Panc1 (cell line): ENCODE data around the gene GMCL2. TPM values are rescaled to one million over a fixed set of nuclear protein-coding genes. Genes with fewer than 3 reads are reported as not detected.
"Not testable (repeated sequence)": the region's sequence is repeated elsewhere in the genome, so short reads cannot be mapped to it uniquely, and the experiment has no call there.

Experiments
- ATAC-seq: fragments of 200-7000 bp; cut with Tn5 transposase; 2 replicates; pipeline ENCODE4 v1.9.1; 2020; ENCODE audit warnings: mild to moderate bottlenecking, moderate library complexity
- BruUV-seq: library from RNA; stranded (reverse); fragments of 400-500 nt; replicated peaks from 2 replicates; lab custom pipeline; 2021; lab: Mats Ljungman, UMichigan
- CTCF ChIA-PET: fragments of 300-600 bp; sonication (Branson Sonifier 250); formaldehyde crosslinking; loops from one replicate; lab custom pipeline; 2022; ENCODE audit warnings: antibody characterized with exemption; lab: Charles Lee
- POLR2A ChIA-PET: fragments of 300-600 bp; sonication (Branson Sonifier 250); formaldehyde crosslinking; loops from one replicate; lab custom pipeline; 2022; ENCODE audit warnings: antibody characterized with exemption; lab: Charles Lee
- DNase-seq: peaks from one replicate; pipeline ENCODE4 v3.0.0-alpha.2; 2010; ENCODE audit warnings: low read depth, low spot score
- H3K27ac ChIP-seq: 2 replicates; pipeline ENCODE4 v1.5.1; 2011; ENCODE audit warnings: mild to moderate bottlenecking, low read length, inconsistent platforms
- H3K27me3 ChIP-seq: fragments of 200-500 bp; sonication (Bioruptor generic); 2 replicates; pipeline ENCODE4 v1.6.0; 2014; ENCODE audit warnings: low read length, inconsistent platforms; ENCODE audit not compliant: control insufficient read depth, insufficient read depth
- H3K36me3 ChIP-seq: fragments of 200-500 bp; sonication (Bioruptor generic); 2 replicates; pipeline ENCODE4 v1.5.1; 2014; ENCODE audit warnings: inconsistent platforms, mild to moderate bottlenecking, low read length, moderate library complexity; ENCODE audit not compliant: control insufficient read depth, insufficient read depth
- H3K4me1 ChIP-seq: 2 replicates; pipeline ENCODE4 v1.5.1; 2011; ENCODE audit warnings: inconsistent platforms, mild to moderate bottlenecking, low read length, moderate library complexity; ENCODE audit not compliant: control insufficient read depth, insufficient read depth
- H3K4me3 ChIP-seq, 2 experiments: 2 replicates each; pipeline ENCODE4 v1.5.1; 2011 to 2012; ENCODE audit warnings: low read depth in 2 of 2, low read length in 2 of 2, mild to moderate bottlenecking in 2 of 2, inconsistent platforms in 1 of 2, moderate library complexity in 1 of 2
- H3K9me3 ChIP-seq: fragments of 200-500 bp; sonication (Bioruptor generic); 2 replicates; pipeline ENCODE4 v1.5.1; 2014; ENCODE audit warnings: low read depth, mild to moderate bottlenecking, inconsistent platforms, low read length, moderate library complexity; ENCODE audit not compliant: control insufficient read depth, insufficient read depth
- POLR2AphosphoS5 ChIP-seq: IDR thresholded peaks from 2 replicates; pipeline ENCODE4 v1.6.1; 2012; ENCODE audit warnings: mild to moderate bottlenecking, low read depth, low read length, moderate library complexity
- SIN3A ChIP-seq: IDR thresholded peaks from 2 replicates; pipeline ENCODE4 v1.6.1; 2012; ENCODE audit warnings: low read depth, mild to moderate bottlenecking, low read length, moderate library complexity, borderline replicate concordance; ENCODE audit not compliant: insufficient read depth
- TCF7L2 ChIP-seq: IDR thresholded peaks from 2 replicates; pipeline ENCODE4 v1.6.1; 2011; ENCODE audit warnings: mild to moderate bottlenecking, low read depth, low read length, inconsistent platforms
- in situ Hi-C: cut with HindIII; loops from 2 replicates; pipeline ENCODE4 v1.10.0; 2016; ENCODE audit warnings: low sequenced_read_pairs, low pct_unique_long_range_greater_than_20kb
- intact Hi-C: fragments of 100-400 bp; cut with micrococcal nuclease; formaldehyde crosslinking; loops from one replicate; pipeline ENCODE4 v1.10.0; 2022; ENCODE audit not compliant: unreplicated experiment
- total RNA-seq: library from RNA; stranded (reverse); gene quantifications from one replicate; pipeline ENCODE4 v1.2.1, GENCODE V29; 2021; ENCODE audit not compliant: unreplicated experiment
- TF ChIP-seq, protein P1 (sequence below): fragments of 450-650 bp; IDR thresholded peaks from 2 replicates; pipeline ENCODE4 v1.5.1; 2017; ENCODE audit warnings: mild to moderate bottlenecking
- TF ChIP-seq, protein P2 (sequence below), 2 experiments: IDR thresholded peaks; 2 replicates each; pipeline ENCODE4 v1.6.1; 2011 to 2012; ENCODE audit warnings: low read depth in 2 of 2, control low read depth in 1 of 2, low read length in 1 of 2, mild to moderate bottlenecking in 1 of 2, moderate library complexity in 1 of 2; ENCODE audit not compliant: insufficient read depth in 1 of 2

Gene GMCL2
- total RNA-seq, 1 experiment from 2014 or later, result not detected

DNA sequence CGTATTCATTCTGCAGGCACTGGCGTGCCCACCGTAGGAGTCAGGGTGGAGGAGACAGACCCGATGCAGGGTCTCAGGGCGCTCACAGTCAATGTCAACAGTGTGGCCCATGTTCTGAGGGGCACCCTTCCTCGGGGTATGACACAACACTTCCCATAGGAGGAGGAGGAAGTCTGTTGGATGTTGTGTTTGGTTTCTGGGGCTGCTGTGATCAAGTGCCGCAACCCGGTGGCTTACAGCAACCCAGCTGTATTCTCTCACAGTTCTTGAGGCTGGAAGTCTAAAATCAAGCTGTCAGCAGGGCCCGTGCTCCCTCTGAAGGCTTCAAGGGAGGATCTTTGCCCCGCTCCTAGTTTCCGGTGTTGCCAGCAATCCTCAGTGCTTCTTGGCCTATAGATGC, 11.5 kb upstream of the GMCL2 start:
- POLR2A ChIA-PET, result no interaction called here
- CTCF ChIA-PET, result no interaction called here
- peaks cover 9% of the 10 kb centered on the region; the same call in 1 of the 2 replicates for H3K4me1 ChIP-seq
- H3K4me3 ChIP-seq, result no peak overlapping the region
- H3K36me3 ChIP-seq, result no peaks in the 10 kb centered on the region
- no peak for ATAC-seq
- in situ Hi-C loops, result no loop called here
- DNase-seq, result no peak
- intact Hi-C loops, result no loop called here
- no peak overlapping the region for H3K27ac ChIP-seq
- BruUV-seq, result no TSS peak
- no peaks in the 10 kb centered on the region for H3K27me3 ChIP-seq
- TF ChIP-seq TCF7L2 (no peak), SIN3A (no peak), POLR2AphosphoS5 (no peak)
- TF ChIP-seq, protein P1, sequence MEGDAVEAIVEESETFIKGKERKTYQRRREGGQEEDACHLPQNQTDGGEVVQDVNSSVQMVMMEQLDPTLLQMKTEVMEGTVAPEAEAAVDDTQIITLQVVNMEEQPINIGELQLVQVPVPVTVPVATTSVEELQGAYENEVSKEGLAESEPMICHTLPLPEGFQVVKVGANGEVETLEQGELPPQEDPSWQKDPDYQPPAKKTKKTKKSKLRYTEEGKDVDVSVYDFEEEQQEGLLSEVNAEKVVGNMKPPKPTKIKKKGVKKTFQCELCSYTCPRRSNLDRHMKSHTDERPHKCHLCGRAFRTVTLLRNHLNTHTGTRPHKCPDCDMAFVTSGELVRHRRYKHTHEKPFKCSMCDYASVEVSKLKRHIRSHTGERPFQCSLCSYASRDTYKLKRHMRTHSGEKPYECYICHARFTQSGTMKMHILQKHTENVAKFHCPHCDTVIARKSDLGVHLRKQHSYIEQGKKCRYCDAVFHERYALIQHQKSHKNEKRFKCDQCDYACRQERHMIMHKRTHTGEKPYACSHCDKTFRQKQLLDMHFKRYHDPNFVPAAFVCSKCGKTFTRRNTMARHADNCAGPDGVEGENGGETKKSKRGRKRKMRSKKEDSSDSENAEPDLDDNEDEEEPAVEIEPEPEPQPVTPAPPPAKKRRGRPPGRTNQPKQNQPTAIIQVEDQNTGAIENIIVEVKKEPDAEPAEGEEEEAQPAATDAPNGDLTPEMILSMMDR, result no peak
- TF ChIP-seq, protein P2, sequence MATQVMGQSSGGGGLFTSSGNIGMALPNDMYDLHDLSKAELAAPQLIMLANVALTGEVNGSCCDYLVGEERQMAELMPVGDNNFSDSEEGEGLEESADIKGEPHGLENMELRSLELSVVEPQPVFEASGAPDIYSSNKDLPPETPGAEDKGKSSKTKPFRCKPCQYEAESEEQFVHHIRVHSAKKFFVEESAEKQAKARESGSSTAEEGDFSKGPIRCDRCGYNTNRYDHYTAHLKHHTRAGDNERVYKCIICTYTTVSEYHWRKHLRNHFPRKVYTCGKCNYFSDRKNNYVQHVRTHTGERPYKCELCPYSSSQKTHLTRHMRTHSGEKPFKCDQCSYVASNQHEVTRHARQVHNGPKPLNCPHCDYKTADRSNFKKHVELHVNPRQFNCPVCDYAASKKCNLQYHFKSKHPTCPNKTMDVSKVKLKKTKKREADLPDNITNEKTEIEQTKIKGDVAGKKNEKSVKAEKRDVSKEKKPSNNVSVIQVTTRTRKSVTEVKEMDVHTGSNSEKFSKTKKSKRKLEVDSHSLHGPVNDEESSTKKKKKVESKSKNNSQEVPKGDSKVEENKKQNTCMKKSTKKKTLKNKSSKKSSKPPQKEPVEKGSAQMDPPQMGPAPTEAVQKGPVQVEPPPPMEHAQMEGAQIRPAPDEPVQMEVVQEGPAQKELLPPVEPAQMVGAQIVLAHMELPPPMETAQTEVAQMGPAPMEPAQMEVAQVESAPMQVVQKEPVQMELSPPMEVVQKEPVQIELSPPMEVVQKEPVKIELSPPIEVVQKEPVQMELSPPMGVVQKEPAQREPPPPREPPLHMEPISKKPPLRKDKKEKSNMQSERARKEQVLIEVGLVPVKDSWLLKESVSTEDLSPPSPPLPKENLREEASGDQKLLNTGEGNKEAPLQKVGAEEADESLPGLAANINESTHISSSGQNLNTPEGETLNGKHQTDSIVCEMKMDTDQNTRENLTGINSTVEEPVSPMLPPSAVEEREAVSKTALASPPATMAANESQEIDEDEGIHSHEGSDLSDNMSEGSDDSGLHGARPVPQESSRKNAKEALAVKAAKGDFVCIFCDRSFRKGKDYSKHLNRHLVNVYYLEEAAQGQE (IDR thresholded peaks at IDR 0.05; ENCODE audit: insufficient read depth in 1 of 2, low read depth in 2 of 2, low read length in 1 of 2), result no peak
- H3K9me3 ChIP-seq, result no peaks in the 10 kb centered on the region

DNA sequence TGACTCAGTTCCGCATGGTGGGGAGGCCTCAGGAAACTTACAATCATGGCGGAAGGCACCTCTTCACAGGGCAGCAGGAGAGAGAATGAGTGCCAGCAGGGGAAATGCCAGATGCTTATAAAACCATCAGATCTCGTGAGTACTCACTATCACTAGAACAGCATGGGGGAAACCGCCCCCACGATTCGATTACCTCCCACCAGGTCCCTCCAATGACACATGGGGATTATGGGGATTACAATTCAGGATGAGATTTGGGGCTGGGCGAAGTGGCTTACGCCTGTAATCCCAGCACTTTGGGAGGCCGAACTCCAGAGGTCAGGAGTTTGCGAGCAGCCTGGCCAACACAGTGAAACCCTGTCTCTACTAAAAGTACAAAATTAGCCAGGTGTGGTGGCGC, 11.0 kb upstream of the GMCL2 start:
- H3K4me1 ChIP-seq, ATAC-seq, in situ Hi-C loops, POLR2A ChIA-PET, DNase-seq, H3K4me3 ChIP-seq, H3K9me3 ChIP-seq, H3K27ac ChIP-seq, H3K36me3 ChIP-seq, intact Hi-C loops, CTCF ChIA-PET, BruUV-seq, H3K27me3 ChIP-seq: not testable (repeated sequence)

DNA sequence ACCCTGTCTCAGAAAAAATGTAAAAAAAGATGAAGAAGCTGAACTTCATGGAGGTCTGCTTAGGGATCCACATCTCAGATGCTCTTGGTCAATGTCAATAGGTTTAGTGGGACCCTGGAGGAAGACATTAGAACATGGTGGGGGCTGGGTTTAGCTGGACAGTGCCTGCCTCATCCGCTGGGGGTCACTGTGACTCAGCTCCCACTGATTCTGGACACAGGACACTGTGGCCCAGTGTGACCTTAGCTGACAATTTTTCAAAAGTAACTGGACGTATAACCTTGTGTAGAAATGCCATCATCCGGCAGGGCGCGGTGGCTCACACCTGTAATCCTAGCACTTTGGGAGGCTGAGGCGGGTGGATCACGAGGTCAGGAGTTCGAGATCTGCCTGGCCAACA, 9.8 kb upstream of the GMCL2 start:
- H3K9me3 ChIP-seq, result no peaks in the 10 kb centered on the region
- H3K36me3 ChIP-seq, result no peaks in the 10 kb centered on the region
- peaks cover 8% of the 10 kb centered on the region; the same call in 1 of the 2 replicates for H3K4me1 ChIP-seq
- no peak overlapping the region for H3K27ac ChIP-seq
- DNase-seq (no peak), ATAC-seq (peak; percentile 65; the same call in 1 of the 2 replicates)
- intact Hi-C loops (no loop called here), in situ Hi-C loops (no loop called here)
- ChIA-PET CTCF (interaction anchor here (0.5 to 0.6 kb wide), 2 partner anchors 47 to 136 kb away, joined by 3 to 11 read pairs; no protein-coding TSS in a partner anchor), POLR2A (no interaction called here)
- no peaks in the 10 kb centered on the region for H3K27me3 ChIP-seq
- BruUV-seq, result no TSS peak
- TF ChIP-seq SIN3A (no peak), TCF7L2 (no peak), POLR2AphosphoS5 (no peak)
- TF ChIP-seq, protein P1, result peak; percentile 76; the same call in 1 of the 2 replicates
- TF ChIP-seq, protein P2 (IDR thresholded peaks at IDR 0.05; ENCODE audit: insufficient read depth in 1 of 2, low read depth in 2 of 2, low read length in 1 of 2), result no peak
- H3K4me3 ChIP-seq, result no peak overlapping the region
